Common myeloid progenitor, CD34-positive (primary cell): ENCODE measurements around the gene SLC25A4. TPM values are rescaled to one million over a fixed set of nuclear protein-coding genes. Genes with fewer than 3 reads are reported as not detected.

Experiments
- CTCF ChIA-PET: fragments of 350-600 bp; sonication (Branson Sonifier 250); formaldehyde crosslinking; loops from one replicate; lab custom pipeline; 2021; ENCODE audit warnings: antibody characterized with exemption; lab: Charles Lee
- POLR2A ChIA-PET: fragments of 350-600 bp; sonication (Branson Sonifier 250); formaldehyde crosslinking; loops from one replicate; lab custom pipeline; 2021; ENCODE audit warnings: antibody characterized with exemption; lab: Charles Lee
- DNase-seq, 3 donors: peaks; one replicate each; pipeline versions ENCODE4 v3.0.0 to v3.0.0-alpha.2; 2013
- H3K27ac ChIP-seq, 2 experiments: 1 replicate in 1 of 2; 2 replicates in 1 of 2; pipeline ENCODE4 v1.7.0; 2013; ENCODE audit warnings: inconsistent platforms in 2 of 2, low read length in 2 of 2, mild to moderate bottlenecking in 2 of 2, low read depth in 1 of 2, moderate library complexity in 1 of 2; ENCODE audit not compliant: severe bottlenecking in 2 of 2, insufficient read depth in 1 of 2, poor library complexity in 1 of 2
- H3K27me3 ChIP-seq, 5 experiments: replicated peaks in 2 of 5; 1 replicate in 3 of 5; 2 replicates in 2 of 5; pipeline versions ENCODE4 v1.6.1 to v1.7.0; 2013; ENCODE audit warnings: low read length in 4 of 5, mild to moderate bottlenecking in 2 of 5, moderate library complexity in 2 of 5, inconsistent platforms in 1 of 5; ENCODE audit not compliant: insufficient read depth in 5 of 5, control insufficient read depth in 4 of 5
- H3K36me3 ChIP-seq, 4 experiments: 1 replicate in 2 of 4; 2 replicates in 2 of 4; pipeline versions ENCODE4 v1.6.1 to v1.7.0; 2013; ENCODE audit warnings: low read length in 3 of 4, control low read depth in 1 of 4, mild to moderate bottlenecking in 1 of 4; ENCODE audit not compliant: control insufficient read depth in 4 of 4, insufficient read depth in 4 of 4
- H3K4me1 ChIP-seq, 4 experiments: 1 replicate in 3 of 4; 2 replicates in 1 of 4; pipeline versions ENCODE4 v1.6.1 to v1.7.1; 2013; ENCODE audit warnings: low read length in 3 of 4, mild to moderate bottlenecking in 3 of 4, control low read depth in 1 of 4, inconsistent platforms in 1 of 4, moderate library complexity in 1 of 4; ENCODE audit not compliant: control insufficient read depth in 4 of 4, insufficient read depth in 4 of 4; ENCODE audit errors: control extremely low read depth in 1 of 4
- H3K4me3 ChIP-seq, 7 experiments: 1 replicate in 4 of 7; 2 replicates in 3 of 7; pipeline versions ENCODE4 v1.5.1 to v1.7.0; 2013; ENCODE audit warnings: mild to moderate bottlenecking in 7 of 7, low read length in 6 of 7, moderate library complexity in 6 of 7, inconsistent platforms in 2 of 7, low read depth in 2 of 7, control low read depth in 1 of 7; ENCODE audit not compliant: insufficient read depth in 4 of 7, control insufficient read depth in 1 of 7; ENCODE audit errors: extremely low read depth in 1 of 7
- H3K9me3 ChIP-seq, 5 experiments: 1 replicate in 4 of 5; 2 replicates in 1 of 5; pipeline versions ENCODE4 v1.6.1 to v1.7.1; 2013; ENCODE audit warnings: low read length in 4 of 5, mild to moderate bottlenecking in 2 of 5, inconsistent platforms in 1 of 5, low read depth in 1 of 5, moderate library complexity in 1 of 5; ENCODE audit not compliant: control insufficient read depth in 4 of 5, insufficient read depth in 2 of 5; ENCODE audit errors: control extremely low read depth in 1 of 5
- WGBS: methylation state at CpG from one replicate; pipeline ENCODE4 v1.1.5; 2013; ENCODE audit not compliant: insufficient coverage; 5-methylcytosine and 5-hydroxymethylcytosine counted together
- polyA plus RNA-seq: library from polyadenylated mRNA; unstranded; fragments of 120-200 nt; gene quantifications from one replicate; pipeline ENCODE4 v1.2.1, GENCODE V29; 2013

SLC25A4 gene
- 3.1 TPM for polyA plus RNA-seq

- peaks cover 0 to 7% (median 2%) of the 10 kb centered on the region in 5 experiments for H3K27me3 ChIP-seq
- no peaks in the 10 kb centered on the region for H3K9me3 ChIP-seq
- under 1% methylated on average over 73 of the region's 87 CpGs for WGBS
- ChIA-PET CTCF (interaction anchor here (0.9 to 2.2 kb wide), 11 partner anchors 9 to 454 kb away, joined by 3 to 6 read pairs (median 3); no protein-coding TSS in a partner anchor), POLR2A (no interaction called here)
- H3K27ac ChIP-seq, result peak within 1 kb of the TSS in 1 of 2 experiments; percentile 49
- no peaks in the 10 kb centered on the region for H3K36me3 ChIP-seq
- DNase-seq, result peak; percentile 86 to 92 (median 90)
- H3K4me1 ChIP-seq, result peaks cover 0 to 15% (median 13%) of the 10 kb centered on the region in 4 experiments
- H3K4me3 ChIP-seq, result peak within 1 kb of the TSS; percentile 36 to 76 (median 67)
Measured at GRCh38 chr4:185142912-185143600, at the start of gene SLC25A4. Gene SLC25A4 (plus strand): TSS chr4:185143266. CDS start chr4:185143373, 107 bp downstream.

- ChIA-PET CTCF (interaction anchor here (0.8 to 1.3 kb wide), 3 partner anchors 41 to 354 kb away, joined by 3 to 5 read pairs (median 3); no protein-coding TSS in a partner anchor), POLR2A (no interaction called here)
- Histone ChIP-seq H3K27me3 (no peaks in the 10 kb centered on the region), H3K4me3 (no peak overlapping the region), H3K9me3 (peaks cover 0 to 2% (median 0%) of the 10 kb centered on the region in 5 experiments), H3K27ac (no peak overlapping the region), H3K4me1 (no peaks in the 10 kb centered on the region), H3K36me3 (no peaks in the 10 kb centered on the region)
- WGBS, result 100% methylated on average over 1 of the region's 3 CpGs
- no peak for DNase-seq
Measured at GRCh38 chr4:185093603-185094002, 49.5 kb upstream of the SLC25A4 start.

GRCh38 chr4:185096032-185096653 lies 46.9 kb upstream of the SLC25A4 start:
- CTCF ChIA-PET, result interaction anchor here (0.6 to 3.2 kb wide), 27 partner anchors 10 to 832 kb away, joined by 3 to 17 read pairs (median 4); no protein-coding TSS in a partner anchor
- POLR2A ChIA-PET, result interaction anchor here (0.6 kb wide), 1 partner anchor 115 kb away, joined by 4 read pairs; no protein-coding TSS in a partner anchor

GRCh38 chr4:185098474-185098873 lies 44.6 kb upstream of the SLC25A4 start:
- CTCF ChIA-PET, result interaction anchor here (0.7 to 3.2 kb wide), 11 partner anchors 8 to 353 kb away, joined by 3 to 17 read pairs (median 4); partner anchors contain the start of gene SLC25A4
- H3K36me3 ChIP-seq, result no peaks in the 10 kb centered on the region

More at GRCh38 chr4:185096032-185096653, 46.9 kb upstream of the SLC25A4 start:
- Histone ChIP-seq H3K4me3 (no peak overlapping the region), H3K36me3 (no peaks in the 10 kb centered on the region), H3K9me3 (peaks cover 0 to 2% (median 0%) of the 10 kb centered on the region in 5 experiments), H3K4me1 (no peaks in the 10 kb centered on the region), H3K27ac (no peak overlapping the region), H3K27me3 (no peaks in the 10 kb centered on the region)
- WGBS, result no CpG with 5 or more reads among the region's 2 CpGs
- DNase-seq, result peak; percentile 60 to 77 (median 69)

GRCh38 chr4:185099024-185099682 lies 43.9 kb upstream of the SLC25A4 start:
- no peak overlapping the region for H3K27ac ChIP-seq
- POLR2A ChIA-PET, result no interaction called here
- H3K9me3 ChIP-seq, result no peaks in the 10 kb centered on the region
- no peak for DNase-seq
- H3K27me3 ChIP-seq, result peaks cover 0 to 3% (median 0%) of the 10 kb centered on the region in 5 experiments
- no peak overlapping the region for H3K4me3 ChIP-seq
- H3K4me1 ChIP-seq, result no peaks in the 10 kb centered on the region
- no peaks in the 10 kb centered on the region for H3K36me3 ChIP-seq
- CTCF ChIA-PET, result interaction anchor here (1.1 to 2.0 kb wide), 7 partner anchors 8 to 94 kb away, joined by 3 to 7 read pairs (median 3); partner anchors contain the start of gene SLC25A4
- 98% methylated on average over 7 of the region's 8 CpGs for WGBS

More at GRCh38 chr4:185098474-185098873, 44.6 kb upstream of the SLC25A4 start:
- POLR2A ChIA-PET, result no interaction called here
- Histone ChIP-seq H3K27ac (no peak overlapping the region), H3K4me1 (no peaks in the 10 kb centered on the region), H3K27me3 (peaks cover 0 to 2% (median 0%) of the 10 kb centered on the region in 5 experiments), H3K4me3 (no peak overlapping the region), H3K9me3 (no peaks in the 10 kb centered on the region)
- no peak for DNase-seq

- CTCF ChIA-PET, result interaction anchor here (1.0 to 2.0 kb wide), 5 partner anchors 9 to 95 kb away, joined by 3 to 5 read pairs (median 3); no protein-coding TSS in a partner anchor
- H3K9me3 ChIP-seq, result no peaks in the 10 kb centered on the region
Measured at GRCh38 chr4:185099940-185100339, 43.1 kb upstream of the SLC25A4 start.

More at GRCh38 chr4:185099940-185100339, 43.1 kb upstream of the SLC25A4 start:
- no peak overlapping the region for H3K27ac ChIP-seq
- POLR2A ChIA-PET, result no interaction called here
- no peaks in the 10 kb centered on the region for H3K36me3 ChIP-seq
- WGBS, result 96% methylated on average over 5 of the region's 8 CpGs
- no peak overlapping the region for H3K4me3 ChIP-seq
- DNase-seq, result no peak
- no peaks in the 10 kb centered on the region for H3K4me1 ChIP-seq
- peaks cover 0 to 4% (median 0%) of the 10 kb centered on the region in 5 experiments for H3K27me3 ChIP-seq
